GM12872 (cell line): ENCODE results near the gene CYP4B1.

Source experiments
- CTCF ChIP-seq: IDR thresholded peaks from 3 replicates; pipeline ENCODE4 v1.5.1; 2011; ENCODE audit warnings: low read depth, mild to moderate bottlenecking, low read length, moderate library complexity; ENCODE audit not compliant: insufficient read depth

CYP4B1 gene

GRCh38 chr1:46760558-46761166 is 38.2 kb upstream of the CYP4B1 start:
- no peak for TF ChIP-seq CTCF

GRCh38 chr1:46761740-46762139 is 37.1 kb upstream of the CYP4B1 start:
- TF ChIP-seq CTCF: no peak

- TF ChIP-seq CTCF: no peak
Observed at GRCh38 chr1:46764402-46764801, 34.4 kb upstream of the CYP4B1 start.

- TF ChIP-seq CTCF: no peak
Observed at GRCh38 chr1:46767649-46768282, 31.1 kb upstream of the CYP4B1 start.

- TF ChIP-seq CTCF: no peak
Observed at GRCh38 chr1:46768445-46768844, 30.4 kb upstream of the CYP4B1 start.

- no peak for TF ChIP-seq CTCF
Observed at GRCh38 chr1:46769028-46769740, 29.7 kb upstream of the CYP4B1 start.

- TF ChIP-seq CTCF: no peak
Observed at GRCh38 chr1:46770541-46770940, 28.3 kb upstream of the CYP4B1 start.
